Stomach (tissue), 4 donors: ENCODE data around the gene OR52I1.

Experiments used
- CTCF ChIP-seq, 7 experiments: fragments of 450-650 bp in 4 of 7; fragments of 200-600 bp in 3 of 7; sonication (generic) in 3 of 7; IDR thresholded peaks; one replicate each; pipeline ENCODE4 v1.5.1; 2016 to 2019; ENCODE audit warnings: antibody characterized with exemption in 7 of 7, control low read depth in 2 of 7, mild to moderate bottlenecking in 1 of 7
- POLR2A ChIP-seq, 4 donors: fragments of 450-650 bp; IDR thresholded peaks; one replicate each; pipeline ENCODE4 v1.6.1; 2016; ENCODE audit warnings: antibody characterized with exemption in 4 of 4, control low read depth in 2 of 4, mild to moderate bottlenecking in 1 of 4, moderate library complexity in 1 of 4
- POLR2AphosphoS5 ChIP-seq, 3 donors: sonication (generic); formaldehyde crosslinking; IDR thresholded peaks; one replicate each; pipeline ENCODE4 v1.6.1; 2016; ENCODE audit warnings: antibody characterized with exemption in 3 of 3

GRCh38 chr11:4643682-4644081 is 49.8 kb downstream of the OR52I1 start, which contains the start of gene OR51E1:
- TF ChIP-seq CTCF (IDR thresholded peaks at IDR 0.05) (no peak), POLR2A (IDR thresholded peaks at IDR 0.05) (no peak), POLR2AphosphoS5 (IDR thresholded peaks at IDR 0.05) (no peak)
